ENCODE data around the gene OLA1.

Gene OLA1

GRCh38 chr2:174218773-174219172, 29.6 kb downstream of the OLA1 start:
- TF ChIP-seq TAF1 (IDR thresholded peaks at IDR 0.05; ENCODE audit: borderline replicate concordance, insufficient read depth, low read length) (no peak), REST (IDR thresholded peaks at IDR 0.05; ENCODE audit: insufficient read depth in 1 of 2, low read depth in 2 of 2, low read length in 2 of 2) (no peak), FOXP2 (optimal IDR thresholded peaks at IDR 0.05; ENCODE audit: borderline replicate concordance, extremely low read depth, extremely low read length, insufficient read depth) (no peak), SIN3A (IDR thresholded peaks at IDR 0.05; ENCODE audit: borderline replicate concordance, insufficient read depth, low read length) (no peak), POLR2AphosphoS5 (IDR thresholded peaks at IDR 0.05; ENCODE audit: low read depth, low read length) (no peak)

- TF ChIP-seq REST (IDR thresholded peaks at IDR 0.05; ENCODE audit: insufficient read depth in 1 of 2, low read depth in 2 of 2, low read length in 2 of 2) (no peak), FOXP2 (optimal IDR thresholded peaks at IDR 0.05; ENCODE audit: borderline replicate concordance, extremely low read depth, extremely low read length, insufficient read depth) (no peak), SIN3A (IDR thresholded peaks at IDR 0.05; ENCODE audit: borderline replicate concordance, insufficient read depth, low read length) (no peak), TAF1 (IDR thresholded peaks at IDR 0.05; ENCODE audit: borderline replicate concordance, insufficient read depth, low read length) (no peak), POLR2AphosphoS5 (IDR thresholded peaks at IDR 0.05; ENCODE audit: low read depth, low read length) (no peak)
Observed at GRCh38 chr2:174217869-174218268, 30.5 kb downstream of the OLA1 start.

DNA sequence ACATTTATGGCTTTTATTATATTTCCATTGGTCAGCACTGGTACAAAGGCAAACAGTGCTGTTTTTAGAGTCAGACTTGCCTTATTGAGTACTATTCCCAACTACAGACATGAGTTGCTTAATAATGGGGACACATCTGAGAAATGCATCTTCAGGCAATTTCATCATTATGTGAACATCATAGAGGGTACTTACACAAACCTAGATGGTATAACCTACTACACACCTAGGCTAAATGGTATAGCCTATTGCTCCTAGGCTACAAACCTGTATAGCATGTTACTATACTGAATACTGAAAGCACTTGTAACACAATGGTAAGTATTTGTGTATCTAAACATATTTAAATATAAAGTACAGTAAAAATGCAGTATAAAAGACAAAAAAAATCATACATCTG, 36.4 kb downstream of the OLA1 start:
- no peak for TF ChIP-seq TAF1 (IDR thresholded peaks at IDR 0.05; ENCODE audit: borderline replicate concordance, insufficient read depth, low read length)
- TF ChIP-seq FOXP2 (optimal IDR thresholded peaks at IDR 0.05; ENCODE audit: borderline replicate concordance, extremely low read depth, extremely low read length, insufficient read depth) = no peak
- TF ChIP-seq REST (IDR thresholded peaks at IDR 0.05; ENCODE audit: insufficient read depth in 1 of 2, low read depth in 2 of 2, low read length in 2 of 2) = no peak
- TF ChIP-seq SIN3A (IDR thresholded peaks at IDR 0.05; ENCODE audit: borderline replicate concordance, insufficient read depth, low read length) = no peak
- TF ChIP-seq POLR2AphosphoS5 (IDR thresholded peaks at IDR 0.05; ENCODE audit: low read depth, low read length) = no peak

DNA sequence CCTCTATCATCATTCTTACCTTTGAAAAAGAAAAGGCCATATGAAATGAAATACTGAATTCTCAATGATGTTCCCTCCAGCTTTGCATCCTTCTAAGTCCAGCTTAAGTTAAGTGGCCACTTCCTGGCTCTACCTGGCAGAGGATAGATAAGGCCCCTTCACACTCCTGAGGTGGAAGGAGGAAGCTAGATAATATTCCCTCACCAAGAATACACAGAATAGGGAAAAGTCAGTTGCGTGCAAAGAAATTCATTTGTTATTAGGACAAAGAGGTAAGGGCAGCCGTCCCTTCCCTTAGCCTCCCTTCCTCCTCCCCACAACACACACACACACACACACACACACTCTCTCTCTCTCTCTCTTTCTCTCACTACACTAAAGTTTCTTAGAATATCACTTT, 37.5 kb downstream of the OLA1 start:
- TF ChIP-seq FOXP2 (optimal IDR thresholded peaks at IDR 0.05; ENCODE audit: borderline replicate concordance, extremely low read depth, extremely low read length, insufficient read depth) = no peak
- no peak for TF ChIP-seq REST (IDR thresholded peaks at IDR 0.05; ENCODE audit: insufficient read depth in 1 of 2, low read depth in 2 of 2, low read length in 2 of 2)
- TF ChIP-seq POLR2AphosphoS5 (IDR thresholded peaks at IDR 0.05; ENCODE audit: low read depth, low read length) = no peak
- no peak for TF ChIP-seq TAF1 (IDR thresholded peaks at IDR 0.05; ENCODE audit: borderline replicate concordance, insufficient read depth, low read length)

DNA sequence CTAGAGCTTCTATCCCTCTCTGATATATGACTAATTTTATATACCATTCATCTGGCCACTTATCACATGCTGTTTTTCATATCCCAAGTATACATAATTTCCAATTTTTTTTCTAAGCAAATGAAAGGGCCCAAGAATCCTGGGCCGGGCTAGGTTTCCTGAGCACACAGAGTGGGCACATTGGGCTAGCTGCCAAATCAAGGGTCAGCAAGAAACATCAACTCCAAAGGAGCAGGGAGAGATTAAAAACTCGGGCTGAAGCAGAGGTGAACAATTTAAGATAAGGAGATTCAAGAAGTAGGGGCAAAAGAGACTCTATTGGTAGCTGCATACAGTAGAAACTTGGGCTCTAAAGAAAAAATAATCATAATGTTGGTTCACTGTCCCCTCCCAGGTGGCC, 39.0 kb downstream of the OLA1 start:
- TF ChIP-seq TAF1 (IDR thresholded peaks at IDR 0.05; ENCODE audit: borderline replicate concordance, insufficient read depth, low read length) = no peak
- TF ChIP-seq FOXP2 (optimal IDR thresholded peaks at IDR 0.05; ENCODE audit: borderline replicate concordance, extremely low read depth, extremely low read length, insufficient read depth) = no peak

Measured in PFSK-1 (cell line).